HepG2 (cell line): ENCODE measurements around the gene MBTPS1. TPM values are rescaled to one million over a fixed set of nuclear protein-coding genes. Genes with fewer than 3 reads are reported as not detected.
"Not testable (repeated sequence)": the region's sequence is repeated elsewhere in the genome, so short reads cannot be mapped to it uniquely, and the experiment has no call there.

Source experiments
- ATAC-seq: fragments of 200-7000 bp; cut with Tn5 transposase; 3 replicates; pipeline ENCODE4 v1.9.1; 2020; ENCODE audit warnings: mild to moderate bottlenecking, moderate library complexity
- BruUV-seq: library from RNA; stranded (reverse); fragments of 400-500 nt; replicated peaks from 2 replicates; lab custom pipeline; 2021; lab: Mats Ljungman, UMichigan
- CTCF ChIA-PET: fragments of 300-600 bp; formaldehyde crosslinking; extraction: SDS; loops from one replicate; lab custom pipeline; 2021; ENCODE audit warnings: low total read pairs, inconsistent platforms, low intra/inter-chr PET ratio; lab: Yijun Ruan, JAX
- POLR2A ChIA-PET: fragments of 350-600 bp; sonication (Branson Sonifier 250); formaldehyde crosslinking; loops from one replicate; lab custom pipeline; 2020; ENCODE audit warnings: antibody characterized with exemption, inconsistent platforms; lab: Yijun Ruan, JAX
- DNase-seq: peaks from one replicate; pipeline ENCODE4 v3.0.0-alpha.2; 2015; ENCODE audit warnings: low spot score
- FAIRE-seq: peaks from 3 replicates; lab custom pipeline; 2011; peaks lifted over from hg19 to GRCh38; lab: Jason Lieb, UNC
- H2AFZ ChIP-seq: one replicate; pipeline ENCODE4 v1.6.1; 2011; ENCODE audit warnings: low read length, inconsistent platforms
- H3K27ac ChIP-seq: fragments of 300-600 bp; 3 replicates; pipeline ENCODE4 v1.8.0; 2011; ENCODE audit warnings: mixed run types, mild to moderate bottlenecking, mixed read lengths, low read length, inconsistent platforms; ENCODE audit not compliant: insufficient read depth; ENCODE audit errors: extremely low read length
- H3K27me3 ChIP-seq, 2 experiments: fragments of 200-600 bp in 1 of 2; 2 replicates in 1 of 2; 3 replicates in 1 of 2; pipeline versions ENCODE4 v1.6.0 to v1.8.0; 2011; ENCODE audit warnings: low read length in 2 of 2, mild to moderate bottlenecking in 2 of 2, moderate library complexity in 2 of 2, inconsistent platforms in 1 of 2; ENCODE audit not compliant: insufficient read depth in 2 of 2, control insufficient read depth in 1 of 2
- H3K36me3 ChIP-seq, 2 experiments: fragments of 200-600 bp in 1 of 2; replicated peaks in 1 of 2; 2 replicates in 1 of 2; 3 replicates in 1 of 2; pipeline versions ENCODE4 v1.5.1 to v1.8.0; 2011; ENCODE audit warnings: low read length in 2 of 2, inconsistent platforms in 1 of 2; ENCODE audit not compliant: insufficient read depth in 2 of 2, control insufficient read depth in 1 of 2
- H3K4me1 ChIP-seq: 2 replicates; pipeline ENCODE4 v1.5.1; 2012; ENCODE audit warnings: low read length, inconsistent platforms; ENCODE audit not compliant: insufficient read depth
- H3K4me2 ChIP-seq: 2 replicates; pipeline ENCODE4 v1.6.0; 2011; ENCODE audit warnings: low read depth, low read length, inconsistent platforms
- H3K4me3 ChIP-seq, 3 experiments: fragments of 200-600 bp in 1 of 3; sonication (generic), shearing (Covaris generic) in 1 of 3; replicated peaks in 1 of 3; 2 replicates each; pipeline ENCODE4 v1.5.1; 2011 to 2016; ENCODE audit warnings: low read length in 3 of 3, inconsistent platforms in 2 of 3, low read depth in 2 of 3, mild to moderate bottlenecking in 2 of 3, control low read depth in 1 of 3, mixed read lengths in 1 of 3; ENCODE audit not compliant: insufficient read depth in 1 of 3
- H3K79me2 ChIP-seq: one replicate; pipeline ENCODE4 v1.6.1; 2011; ENCODE audit warnings: low read length, inconsistent platforms; ENCODE audit not compliant: insufficient read depth
- H3K9ac ChIP-seq: 2 replicates; pipeline ENCODE4 v1.6.0; 2011; ENCODE audit warnings: mild to moderate bottlenecking, low read depth, low read length, inconsistent platforms; ENCODE audit not compliant: insufficient read depth
- H3K9me3 ChIP-seq: 2 replicates; pipeline ENCODE4 v1.5.1; 2012; ENCODE audit warnings: mild to moderate bottlenecking, low read length
- H4K20me1 ChIP-seq: 2 replicates; pipeline ENCODE4 v1.6.0; 2011; ENCODE audit warnings: inconsistent platforms, mild to moderate bottlenecking, low read length, moderate library complexity; ENCODE audit not compliant: insufficient read depth
- BATF2 ChIP-seq: sonication (generic); formaldehyde crosslinking; IDR thresholded peaks from 2 replicates; pipeline ENCODE4 v1.8.0; 2022; ENCODE audit warnings: mild to moderate bottlenecking, missing genetic modification reagents, moderate library complexity
- GFI1 ChIP-seq: sonication (generic); formaldehyde crosslinking; IDR thresholded peaks from 2 replicates; pipeline ENCODE4 v1.5.0; 2020; ENCODE audit warnings: missing genetic modification reagents, mild to moderate bottlenecking, borderline replicate concordance
- MEF2D ChIP-seq: sonication (generic); formaldehyde crosslinking; IDR thresholded peaks from 2 replicates; pipeline ENCODE4 v1.5.1; 2020; ENCODE audit warnings: mild to moderate bottlenecking, missing genetic modification reagents
- SAFB2 ChIP-seq: sonication (generic); formaldehyde crosslinking; IDR thresholded peaks from 2 replicates; pipeline ENCODE4 v1.5.1; 2020; ENCODE audit warnings: missing genetic modification reagents, low read depth, mild to moderate bottlenecking, borderline replicate concordance
- SMYD3 ChIP-seq: sonication (generic); formaldehyde crosslinking; IDR thresholded peaks from 2 replicates; pipeline ENCODE4 v1.8.1; 2023; ENCODE audit warnings: mild to moderate bottlenecking, missing genetic modification reagents
- TMF1 ChIP-seq: sonication (generic); formaldehyde crosslinking; IDR thresholded peaks from 2 replicates; pipeline ENCODE4 v1.8.1; 2022; ENCODE audit warnings: low read depth, missing genetic modification reagents
- ZNF121 ChIP-seq: sonication (generic); formaldehyde crosslinking; IDR thresholded peaks from 2 replicates; pipeline ENCODE4 v1.5.0; 2020; ENCODE audit warnings: mild to moderate bottlenecking, missing genetic modification reagents
- ZNF263 ChIP-seq: sonication (generic); formaldehyde crosslinking; IDR thresholded peaks from 2 replicates; pipeline ENCODE4 v1.4.0; 2020; ENCODE audit warnings: missing genetic modification reagents
- ZNF770 ChIP-seq: sonication (generic); formaldehyde crosslinking; IDR thresholded peaks from 2 replicates; pipeline ENCODE4 v1.5.0; 2020; ENCODE audit warnings: mild to moderate bottlenecking, missing genetic modification reagents
- ZNF780A ChIP-seq: sonication (generic); formaldehyde crosslinking; IDR thresholded peaks from 2 replicates; pipeline ENCODE4 v1.8.0; 2022; ENCODE audit warnings: mild to moderate bottlenecking, missing genetic modification reagents, moderate library complexity
- WGBS: methylation state at CpG from one replicate; pipeline ENCODE4 v1.1.6; 2017; ENCODE audit warnings: low lambda C conversion rate; 5-methylcytosine and 5-hydroxymethylcytosine counted together
- in situ Hi-C: cut with HindIII; loops from 2 replicates; pipeline ENCODE4 v1.10.0; 2017; ENCODE audit warnings: low pct_unique_long_range_greater_than_20kb; ENCODE audit not compliant: extremely low pct_ligation_motif_present
- intact Hi-C: fragments of 100-400 bp; cut with micrococcal nuclease; formaldehyde crosslinking; loops from one replicate; pipeline ENCODE4 v1.10.0; 2022; ENCODE audit not compliant: unreplicated experiment
- polyA plus RNA-seq, 8 experiments: library from polyadenylated mRNA; depleted of rRNA in 3 of 8; stranded (reverse) in 7 of 8; unstranded in 1 of 8; fragments of >200 nt; fragmentation: Illumina TruSeq in 4 of 8; extraction: Trizol in 4 of 8; gene quantifications; 2 replicates each; pipeline versions ENCODE4 v1.2.1 to v1.2.3, GENCODE V29; 2011 to 2016; ENCODE audit warnings: low read depth in 4 of 8, missing spikeins in 1 of 8, mixed read lengths in 1 of 8; ENCODE audit not compliant: insufficient read depth in 1 of 8
- total RNA-seq, 5 experiments: library from RNA; depleted of rRNA; stranded (reverse); fragments of >200 nt; fragmentation: Illumina TruSeq; extraction: Trizol; gene quantifications; 2 replicates each; pipeline ENCODE4 v1.2.3, GENCODE V29; 2016; ENCODE audit warnings: low read depth in 1 of 5
- TF ChIP-seq, protein P1 (sequence below): sonication (generic); formaldehyde crosslinking; IDR thresholded peaks from 2 replicates; pipeline ENCODE4 v1.8.0; 2022; ENCODE audit warnings: mild to moderate bottlenecking, missing genetic modification reagents, borderline replicate concordance

MBTPS1 gene
- total and polyA plus RNA-seq, 2 of the 13 experiments (the other 11 are each of a cell fraction or from before 2014, with no cell fraction given) = 56.7 to 91.3 TPM

- CTCF ChIA-PET, DNase-seq, H3K27ac ChIP-seq, H3K4me3 ChIP-seq, H3K4me2 ChIP-seq, ATAC-seq, H3K27me3 ChIP-seq, in situ Hi-C loops, intact Hi-C loops, H2AFZ ChIP-seq, FAIRE-seq, H3K9ac ChIP-seq, H3K9me3 ChIP-seq, BruUV-seq, H4K20me1 ChIP-seq: not testable (repeated sequence)
- peaks cover 30% of the 10 kb centered on the region for H3K4me1 ChIP-seq
- peaks cover 4 to 12% of the 10 kb centered on the region in 2 experiments for H3K36me3 ChIP-seq
- peak; percentile 89 for TF ChIP-seq ZNF121
- TF ChIP-seq ZNF770 (CRISPR knock-in tag) = peak; percentile 78
- TF ChIP-seq ZNF263 (CRISPR knock-in tag) = peak; percentile 61; the same call in 1 of the 2 replicates
- H3K79me2 ChIP-seq = peaks cover 35% of the 10 kb centered on the region
- POLR2A ChIA-PET = interaction anchor here (0.6 to 6.5 kb wide), 2 partner anchors 9 to 20 kb away, joined by 3 to 142 read pairs; no protein-coding TSS in a partner anchor
- 93% methylated on average over 5 of the region's 5 CpGs for WGBS
Observed at GRCh38 chr16:84118315-84118714, 1.6 kb upstream of the MBTPS1 start.

- DNase-seq (no peak), ATAC-seq (peak; percentile 32), FAIRE-seq (peak; percentile 28)
- peaks cover 0 to 3% of the 10 kb centered on the region in 2 experiments; a peak in 1 of 5 replicates for H3K27me3 ChIP-seq
- H3K9me3 ChIP-seq = no peaks in the 10 kb centered on the region
- H3K9ac ChIP-seq = peak overlapping the region; percentile 94
- intact Hi-C loops (no loop called here), in situ Hi-C loops (no loop called here)
- POLR2A ChIA-PET = interaction anchor here (0.8 to 6.5 kb wide), 15 partner anchors 11 to 165 kb away, joined by 3 to 142 read pairs (median 6); partner anchors contain the start of genes DNAAF1, HSDL1, OSGIN1 and TAF1C
- CTCF ChIA-PET = no interaction called here
- H4K20me1 ChIP-seq = no peaks in the 10 kb centered on the region
- BruUV-seq = no TSS peak
- H3K79me2 ChIP-seq = peaks cover 43% of the 10 kb centered on the region
- H3K36me3 ChIP-seq = peaks cover 0 to 3% of the 10 kb centered on the region in 2 experiments; a peak in 1 of 5 replicates
- H2AFZ ChIP-seq = no peak overlapping the region
- peak overlapping the region; percentile 92 to 99 (median 93) for H3K4me3 ChIP-seq
- peaks cover 30% of the 10 kb centered on the region for H3K4me1 ChIP-seq
- H3K27ac ChIP-seq = peak overlapping the region; percentile 85
- peak overlapping the region; percentile 91 for H3K4me2 ChIP-seq
- 9% methylated on average over 12 of the region's 12 CpGs for WGBS
- TF ChIP-seq SAFB2 (CRISPR knock-in tag) (0 out of 2 replicates have a peak, but pooled peaks have one; percentile 18), SMYD3 (CRISPR knock-in tag) (peak; percentile 62; the same call in 1 of the 2 replicates), TMF1 (0 out of 2 replicates have a peak, but pooled peaks have one; percentile 24), GFI1 (CRISPR knock-in tag) (peak; percentile 60; the same call in 1 of the 2 replicates), BATF2 (CRISPR knock-in tag) (peak; percentile 38; the same call in 1 of the 2 replicates), ZNF780A (0 out of 2 replicates have a peak, but pooled peaks have one; percentile 38), MEF2D (CRISPR knock-in tag) (no peak)
- TF ChIP-seq, protein P1, sequence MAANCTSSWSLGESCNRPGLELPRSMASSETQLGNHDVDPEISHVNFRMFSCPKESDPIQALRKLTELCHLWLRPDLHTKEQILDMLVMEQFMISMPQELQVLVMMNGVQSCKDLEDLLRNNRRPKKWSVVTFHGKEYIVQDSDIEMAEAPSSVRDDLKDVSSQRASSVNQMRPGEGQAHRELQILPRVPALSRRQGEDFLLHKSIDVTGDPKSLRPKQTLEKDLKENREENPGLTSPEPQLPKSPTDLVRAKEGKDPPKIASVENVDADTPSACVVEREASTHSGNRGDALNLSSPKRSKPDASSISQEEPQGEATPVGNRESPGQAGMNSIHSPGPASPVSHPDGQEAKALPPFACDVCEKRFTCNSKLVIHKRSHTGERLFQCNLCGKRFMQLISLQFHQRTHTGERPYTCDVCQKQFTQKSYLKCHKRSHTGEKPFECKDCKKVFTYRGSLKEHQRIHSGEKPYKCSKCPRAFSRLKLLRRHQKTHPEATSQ (CRISPR knock-in tag) = 0 out of 2 replicates have a peak, but pooled peaks have one; percentile 21
Observed at GRCh38 chr16:84117494-84117843, 727 bp upstream of the MBTPS1 start.
